GM18511 (cell line): ENCODE results near the gene APBB1IP.

ENCODE experiments used
- ATAC-seq: cut with Tn5 transposase; IDR thresholded peaks from one replicate; pipeline ENCODE4 v1.9.1; 2021; ENCODE audit warnings: mild to moderate bottlenecking, moderate library complexity; ENCODE audit not compliant: unreplicated experiment

APBB1IP gene

DNA sequence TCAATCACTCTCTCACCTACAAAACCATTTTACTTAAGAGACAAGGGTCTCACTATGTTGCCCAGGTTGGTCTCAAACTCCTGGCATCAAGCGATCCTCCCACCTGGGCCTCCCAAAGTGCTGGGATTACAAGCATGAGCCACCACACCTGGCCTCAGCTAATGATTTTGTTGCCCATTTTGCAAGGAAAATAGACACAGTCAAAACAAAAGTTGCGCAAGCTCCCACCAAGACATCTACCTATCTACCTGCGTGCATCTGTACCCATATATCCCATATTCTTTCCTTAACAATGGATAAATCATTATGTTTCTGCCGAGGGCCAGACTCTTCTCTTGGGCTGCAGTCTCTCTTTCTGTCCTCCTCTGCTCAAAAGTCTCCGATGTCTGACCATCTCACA, 67.3 kb downstream of the APBB1IP start:
- no peak for ATAC-seq

DNA sequence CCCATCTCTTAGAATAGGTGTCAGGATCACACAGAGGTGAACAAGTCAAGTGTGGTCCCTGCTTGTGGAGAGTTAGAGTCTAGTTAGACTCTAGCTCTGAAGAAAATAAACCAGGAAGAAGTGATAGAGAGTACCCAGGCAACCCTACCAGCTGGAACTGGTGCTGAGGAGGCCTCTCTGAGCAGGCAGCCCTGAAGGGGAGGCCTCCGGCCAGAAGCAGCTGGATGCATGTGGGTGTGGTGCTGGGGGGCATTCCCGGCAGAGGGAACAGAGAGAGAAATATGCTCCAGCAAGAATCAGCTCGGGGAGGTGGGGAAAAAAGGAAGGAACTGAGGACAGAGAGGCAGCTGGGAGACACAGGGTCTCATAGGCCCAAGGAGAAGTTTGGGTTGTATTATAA, 68.6 kb downstream of the APBB1IP start:
- no peak for ATAC-seq

- no peak for ATAC-seq
These were observed 69.3 kb downstream of the APBB1IP start for GRCh38 chr10:26507441-26507840.

DNA sequence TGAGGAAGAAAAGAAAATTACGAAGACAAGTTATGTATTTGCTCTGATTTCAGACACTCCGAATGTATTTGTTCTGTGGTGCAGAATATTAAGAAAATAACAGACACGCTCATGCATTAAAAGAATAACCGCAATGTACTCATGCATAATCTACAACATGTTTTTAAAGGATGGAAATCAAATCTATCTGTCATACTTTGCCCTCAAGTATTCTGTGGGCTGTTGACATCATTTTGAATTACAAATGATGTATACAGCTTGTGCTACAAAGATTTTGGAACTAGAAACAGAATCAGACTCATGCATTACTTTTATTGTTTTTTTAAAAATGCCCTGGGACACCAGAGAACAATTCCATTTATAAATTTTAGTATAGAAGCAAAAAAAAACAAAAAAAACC, 69.9 kb downstream of the APBB1IP start:
- no peak for ATAC-seq

GRCh38 chr10:26509307-26509706, 71.2 kb downstream of the APBB1IP start:
- no peak for ATAC-seq

DNA sequence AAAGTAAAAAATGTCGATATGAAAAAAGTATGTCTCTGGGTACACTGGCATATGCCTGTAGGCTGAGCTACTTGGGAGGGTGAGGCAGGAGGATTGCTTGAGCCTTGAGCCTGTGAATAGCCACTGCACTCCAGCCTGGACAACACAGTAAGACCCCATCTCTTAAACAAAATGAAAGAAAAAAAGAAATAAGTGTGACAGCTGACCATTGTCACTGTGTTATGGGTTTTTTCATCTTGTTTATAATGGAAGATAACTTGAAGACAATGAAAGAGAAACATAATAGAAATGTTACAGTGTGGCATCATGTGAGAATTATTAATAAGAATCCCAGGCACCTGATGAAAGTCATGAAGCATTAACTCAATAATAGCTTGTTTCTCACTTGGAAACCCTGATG, 75.0 kb downstream of the APBB1IP start:
- no peak for ATAC-seq

GRCh38 chr10:26516540-26517101, 78.5 kb downstream of the APBB1IP start:
- no peak for ATAC-seq

DNA sequence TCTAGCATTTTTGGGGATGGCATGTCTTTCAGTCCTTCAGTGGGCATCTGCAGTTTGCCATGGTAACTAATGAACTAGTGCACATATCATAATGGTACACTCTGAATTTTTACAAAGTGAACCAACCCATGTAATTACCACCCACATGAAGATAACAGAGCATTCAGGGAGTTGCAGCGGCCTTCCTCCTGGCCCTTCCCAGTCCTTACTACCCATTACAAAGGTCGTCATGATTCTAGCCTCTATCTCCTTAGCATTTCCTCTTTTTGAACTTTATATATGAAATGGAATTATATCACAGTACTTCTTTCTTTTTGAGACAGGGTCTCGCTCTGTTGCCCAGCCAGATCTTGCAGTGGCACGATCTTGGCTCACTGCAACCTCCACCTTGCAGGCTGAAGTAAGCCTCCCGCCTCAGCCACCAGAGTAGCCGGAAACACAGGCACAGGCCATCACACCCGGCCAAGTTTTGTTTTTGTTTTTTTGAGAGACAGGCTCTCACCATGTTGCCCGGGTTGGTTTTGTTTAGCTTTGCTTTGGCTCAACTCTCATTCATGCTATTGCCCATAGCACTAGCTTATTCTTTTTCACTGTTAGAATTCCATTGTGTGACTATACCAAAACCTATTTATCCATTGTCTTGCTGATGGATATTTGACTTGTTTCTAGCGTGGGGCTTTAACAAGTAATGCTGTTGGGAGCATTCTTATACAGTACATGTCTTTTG, 79.2 kb downstream of the APBB1IP start:
- ATAC-seq: no peak

DNA sequence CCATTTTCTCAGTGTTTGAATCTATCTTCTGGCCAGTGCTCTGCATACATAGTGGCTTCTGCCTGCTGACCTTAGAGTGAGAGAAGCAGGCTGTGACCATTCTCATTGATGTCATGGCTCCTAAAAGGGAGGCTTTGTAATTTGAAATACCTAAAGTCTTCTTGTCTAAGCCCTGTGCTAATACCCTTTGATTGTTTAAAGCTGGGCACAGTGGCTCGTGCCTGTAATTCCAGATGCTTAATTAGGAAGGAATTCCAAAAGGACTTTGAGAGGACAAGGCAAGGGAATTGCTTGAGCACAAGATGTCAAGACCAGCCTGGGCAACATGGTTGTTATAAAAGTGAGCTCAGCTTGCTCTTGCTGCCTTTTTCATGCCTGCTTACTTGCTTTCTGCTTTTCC, 81.7 kb downstream of the APBB1IP start:
- ATAC-seq: no peak

DNA sequence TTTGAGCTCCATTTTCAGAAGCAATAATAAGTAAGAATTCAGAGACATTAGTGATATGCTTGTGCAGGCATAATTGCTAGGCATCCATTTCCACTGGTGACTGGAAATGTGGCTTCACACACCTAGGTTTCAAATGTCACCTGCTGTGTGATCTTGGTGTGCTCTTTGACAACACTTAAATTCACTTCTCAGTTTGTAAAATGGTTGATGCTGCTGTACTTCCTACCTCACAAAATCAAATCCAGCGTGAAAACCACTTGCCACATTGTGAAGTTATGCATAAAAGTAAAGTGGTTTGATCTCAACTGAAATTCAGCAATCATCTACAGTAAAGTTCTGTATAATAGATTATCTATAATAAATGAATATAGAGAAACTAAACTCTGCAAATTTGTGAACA, 82.4 kb downstream of the APBB1IP start:
- ATAC-seq: no peak

GRCh38 chr10:26524161-26524896, 86.2 kb downstream of the APBB1IP start:
- ATAC-seq: no peak

DNA sequence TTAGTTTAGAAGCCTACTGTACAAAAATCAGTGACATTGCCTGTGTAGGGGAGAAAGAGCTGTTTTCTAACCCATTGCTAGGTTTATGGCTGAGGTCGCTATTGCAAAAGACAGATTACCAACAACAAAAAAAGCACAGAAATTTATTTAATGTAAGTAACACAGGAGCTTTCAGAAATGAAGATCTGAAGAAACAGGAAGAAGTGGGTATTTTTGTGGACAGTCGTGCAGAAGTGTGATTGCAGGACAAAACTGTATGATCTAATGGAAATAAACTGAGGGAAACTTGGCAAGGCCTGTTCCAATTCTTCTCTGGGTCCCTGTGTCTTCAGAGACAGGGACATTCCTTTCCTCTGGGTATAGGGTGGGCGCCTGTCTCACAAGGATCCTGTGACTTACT, 87.4 kb downstream of the APBB1IP start:
- ATAC-seq: no peak

GRCh38 chr10:26527018-26527417, 88.9 kb downstream of the APBB1IP start:
- ATAC-seq: no peak

- ATAC-seq: no peak
These were observed 89.9 kb downstream of the APBB1IP start for GRCh38 chr10:26528048-26528447.

- ATAC-seq: peak; percentile 76
These were observed 90.7 kb downstream of the APBB1IP start for GRCh38 chr10:26528715-26529393.

DNA sequence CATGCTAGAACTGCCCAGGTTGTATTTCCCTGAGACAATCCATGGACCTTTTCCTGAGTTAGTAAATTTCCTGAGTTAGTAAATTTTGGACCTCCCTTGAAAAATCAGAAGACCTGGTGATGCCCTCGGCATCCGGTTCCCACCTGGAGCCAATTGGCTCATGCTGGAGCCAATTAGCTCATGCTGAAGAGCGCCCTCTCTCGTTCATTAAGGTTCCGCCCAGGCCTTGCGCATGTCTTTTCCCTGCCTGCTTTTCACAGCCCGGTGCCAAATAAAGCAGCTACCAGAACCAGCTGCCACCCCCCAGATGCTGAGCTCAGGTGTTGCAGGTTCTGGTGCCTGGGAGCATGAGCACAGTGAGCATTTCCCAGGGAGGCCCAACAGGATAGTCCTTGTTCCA, 96.2 kb downstream of the APBB1IP start:
- ATAC-seq: no peak

DNA sequence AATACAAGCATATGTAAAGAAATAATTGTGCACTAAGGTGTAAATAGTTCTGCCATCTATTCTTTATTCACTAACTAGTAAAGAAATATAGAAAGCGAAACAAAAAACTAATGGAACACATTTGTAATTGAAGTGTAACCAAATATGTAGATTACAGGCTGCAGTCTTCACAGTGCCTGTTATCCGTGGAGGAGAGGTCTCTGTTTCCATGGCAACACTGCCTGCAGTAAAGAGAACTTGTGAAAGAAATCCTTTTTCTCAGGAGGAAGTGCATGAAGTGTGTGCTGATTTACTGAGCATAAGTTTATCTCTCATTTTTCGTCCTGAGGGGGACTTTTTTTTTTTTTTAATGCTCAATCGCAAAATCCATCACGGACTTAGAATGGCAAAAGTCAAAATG, 102.5 kb downstream of the APBB1IP start:
- ATAC-seq: peak; percentile 63

GRCh38 chr10:26543567-26544306, 105.6 kb downstream of the APBB1IP start:
- ATAC-seq: peak; percentile 79

GRCh38 chr10:26544932-26545331, 106.8 kb downstream of the APBB1IP start:
- no peak for ATAC-seq

DNA sequence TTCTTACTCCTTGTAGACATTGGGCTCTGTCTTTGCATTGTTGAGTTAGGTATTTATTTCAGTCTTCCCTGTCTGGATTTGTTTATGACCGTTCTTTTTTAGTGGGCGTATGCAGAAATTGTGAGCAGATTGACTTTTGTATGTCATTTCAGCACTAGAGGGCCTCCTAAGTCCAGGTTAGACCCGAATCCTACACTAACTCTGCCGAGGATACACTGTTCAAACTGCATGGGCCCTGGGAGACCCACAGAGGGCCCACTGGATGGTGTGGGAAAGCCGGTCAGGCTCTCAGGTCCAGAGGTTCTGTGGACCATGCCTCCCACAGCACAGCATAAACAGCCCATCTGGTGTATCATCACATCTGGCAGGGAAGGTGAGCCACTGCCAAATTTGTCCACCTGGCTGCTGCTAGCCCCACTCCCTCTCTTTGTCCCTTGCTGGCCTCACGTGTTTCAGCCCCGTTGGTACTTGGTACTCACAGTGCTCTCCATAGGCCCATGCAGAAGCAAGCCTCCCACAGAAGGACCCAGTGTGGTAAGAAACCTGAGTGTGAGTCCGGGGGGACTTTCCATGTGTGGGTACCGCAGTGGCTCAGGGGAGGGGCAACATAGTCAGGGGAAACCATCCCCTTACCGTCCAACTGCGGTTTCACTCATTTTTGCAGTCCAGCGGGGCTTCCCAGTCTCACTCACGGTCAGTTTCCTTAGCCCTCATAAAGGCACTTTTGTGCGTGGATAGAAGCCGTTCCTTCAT, 112.8 kb downstream of the APBB1IP start:
- peak; percentile 56 for ATAC-seq
